IMR-90 (cell line): Measurements from ENCODE around the gene PDGFA. TPM values are rescaled to one million over a fixed set of nuclear protein-coding genes. Genes with fewer than 3 reads are reported as not detected.

Experiments
- ATAC-seq: fragments of 200-7000 bp; cut with Tn5 transposase; 2 replicates; pipeline ENCODE4 v1.9.1; 2020; ENCODE audit warnings: low read depth, mild to moderate bottlenecking, moderate library complexity
- BruUV-seq: library from RNA; stranded (reverse); fragments of 400-500 nt; replicated peaks from 2 replicates; lab custom pipeline; 2021; lab: Mats Ljungman, UMichigan
- CTCF ChIA-PET: fragments of 300-600 bp; formaldehyde crosslinking; extraction: SDS; loops from one replicate; lab custom pipeline; 2021; ENCODE audit warnings: antibody characterized with exemption; lab: Yijun Ruan, JAX
- POLR2A ChIA-PET: fragments of 300-600 bp; sonication (Branson Sonifier 250); formaldehyde crosslinking; loops from one replicate; lab custom pipeline; 2022; ENCODE audit warnings: antibody characterized with exemption; ENCODE audit not compliant: unreplicated experiment; lab: Charles Lee
- DNase-seq: peaks from one replicate; pipeline ENCODE4 v3.0.0; 2013
- H2AFZ ChIP-seq: replicated peaks from 2 replicates; pipeline ENCODE3; 2013; ENCODE audit warnings: low read length, mild to moderate bottlenecking; ENCODE audit not compliant: poor library complexity
- H2AK5ac ChIP-seq: 2 replicates; pipeline ENCODE4 v1.6.1; 2013; ENCODE audit warnings: low read depth, low read length, inconsistent platforms
- H2AK9ac ChIP-seq: replicated peaks from 2 replicates; pipeline ENCODE3; 2013; ENCODE audit warnings: mild to moderate bottlenecking, low read depth, low read length, moderate library complexity; ENCODE audit not compliant: poor library complexity
- H2BK120ac ChIP-seq: 2 replicates; pipeline ENCODE4 v1.6.1; 2013; ENCODE audit warnings: low read depth, low read length, inconsistent platforms
- H2BK15ac ChIP-seq: 3 replicates; pipeline ENCODE4 v1.6.1; 2013; ENCODE audit warnings: low read depth, low read length, inconsistent platforms
- H2BK20ac ChIP-seq: 2 replicates; pipeline ENCODE4 v1.6.1; 2013; ENCODE audit warnings: low read depth, mild to moderate bottlenecking, inconsistent platforms, low read length, moderate library complexity
- H2BK5ac ChIP-seq: 2 replicates; pipeline ENCODE4 v1.6.1; 2013; ENCODE audit warnings: mild to moderate bottlenecking, low read depth, low read length, inconsistent platforms; ENCODE audit not compliant: poor library complexity, severe bottlenecking
- H3K14ac ChIP-seq: replicated peaks from 2 replicates; pipeline ENCODE4 v1.6.1; 2013; ENCODE audit warnings: low read depth, low read length, inconsistent platforms
- H3K18ac ChIP-seq: 2 replicates; pipeline ENCODE4 v1.6.1; 2013; ENCODE audit warnings: low read depth, low read length, control low read depth
- H3K23ac ChIP-seq: 2 replicates; pipeline ENCODE4 v1.6.1; 2013; ENCODE audit warnings: low read depth, low read length, inconsistent platforms
- H3K27ac ChIP-seq: 2 replicates; pipeline ENCODE4 v1.5.1; 2013; ENCODE audit warnings: mild to moderate bottlenecking, control low read depth, low read length; ENCODE audit not compliant: insufficient read depth
- H3K27me3 ChIP-seq: 2 replicates; pipeline ENCODE4 v1.6.1; 2013; ENCODE audit warnings: low read length; ENCODE audit not compliant: control insufficient read depth, insufficient read depth
- H3K36me3 ChIP-seq: 2 replicates; pipeline ENCODE4 v1.6.1; 2013; ENCODE audit warnings: low read length, mixed read lengths; ENCODE audit not compliant: control insufficient read depth, insufficient read depth
- H3K4ac ChIP-seq: 2 replicates; pipeline ENCODE4 v1.6.1; 2013; ENCODE audit warnings: low read depth, low read length, inconsistent platforms
- H3K4me1 ChIP-seq: 2 replicates; pipeline ENCODE4 v1.6.1; 2013; ENCODE audit warnings: low read length, mixed read lengths; ENCODE audit not compliant: control insufficient read depth, insufficient read depth
- H3K4me2 ChIP-seq: 2 replicates; pipeline ENCODE4 v1.6.1; 2013; ENCODE audit warnings: low read depth, mild to moderate bottlenecking, control low read depth, low read length, moderate library complexity
- H3K4me3 ChIP-seq: 2 replicates; pipeline ENCODE4 v1.5.1; 2013; ENCODE audit warnings: low read depth, mild to moderate bottlenecking, control low read depth, low read length, moderate library complexity; ENCODE audit not compliant: insufficient read depth
- H3K56ac ChIP-seq: 2 replicates; pipeline ENCODE4 v1.6.1; 2013; ENCODE audit warnings: low read length, inconsistent platforms; ENCODE audit not compliant: insufficient read depth; ENCODE audit errors: extremely low read depth
- H3K79me1 ChIP-seq, 2 experiments: 2 replicates each; pipeline ENCODE4 v1.6.1; 2013; ENCODE audit warnings: low read length in 2 of 2, inconsistent platforms in 1 of 2, low read depth in 1 of 2
- H3K9ac ChIP-seq: 2 replicates; pipeline ENCODE4 v1.6.1; 2013; ENCODE audit warnings: low read depth, low read length, control low read depth
- H3K9me1 ChIP-seq: 2 replicates; pipeline ENCODE4 v1.6.1; 2013; ENCODE audit warnings: low read length, inconsistent platforms; ENCODE audit not compliant: insufficient read depth
- H3K9me3 ChIP-seq: 2 replicates; pipeline ENCODE4 v1.6.1; 2013; ENCODE audit warnings: low read length; ENCODE audit not compliant: control insufficient read depth, insufficient read depth
- H4K20me1 ChIP-seq: 2 replicates; pipeline ENCODE4 v1.6.1; 2013; ENCODE audit warnings: low read length, inconsistent platforms; ENCODE audit not compliant: insufficient read depth
- H4K5ac ChIP-seq: 2 replicates; pipeline ENCODE4 v1.6.1; 2013; ENCODE audit warnings: mild to moderate bottlenecking, low read depth, low read length, control low read depth
- H4K8ac ChIP-seq, 2 experiments: 2 replicates each; pipeline ENCODE4 v1.6.1; 2013; ENCODE audit warnings: low read depth in 2 of 2, low read length in 2 of 2, control low read depth in 1 of 2, inconsistent platforms in 1 of 2
- H4K91ac ChIP-seq: 2 replicates; pipeline ENCODE4 v1.6.1; 2013; ENCODE audit warnings: low read depth, low read length, inconsistent platforms; ENCODE audit not compliant: insufficient read depth
- BHLHE40 ChIP-seq: fragments of 150-350 bp; IDR thresholded peaks from 2 replicates; pipeline ENCODE4 v1.6.1; 2016; ENCODE audit warnings: mild to moderate bottlenecking, low read depth, low read length
- CEBPB ChIP-seq: IDR thresholded peaks from 2 replicates; pipeline ENCODE4 v1.6.1; 2012; ENCODE audit warnings: low read depth, low read length, improper control_type of control experiment
- CHD1 ChIP-seq: IDR thresholded peaks from 2 replicates; pipeline ENCODE4 v1.6.1; 2012; ENCODE audit warnings: low read depth, low read length, improper control_type of control experiment
- CTCF ChIP-seq: conservative IDR thresholded peaks from 2 replicates; pipeline ENCODE4 v1.5.1; 2012; ENCODE audit warnings: mild to moderate bottlenecking, low read depth, low read length, improper control_type of control experiment
- ELK1 ChIP-seq: fragments of 150-350 bp; IDR thresholded peaks from 2 replicates; pipeline ENCODE4 v1.6.1; 2016; ENCODE audit warnings: low read depth, mild to moderate bottlenecking, low read length, moderate library complexity, borderline replicate concordance
- FOS ChIP-seq: fragments of 150-350 bp; IDR thresholded peaks from 2 replicates; pipeline ENCODE4 v1.6.1; 2016; ENCODE audit warnings: low read depth, low read length
- MAFK ChIP-seq: IDR thresholded peaks from 2 replicates; pipeline ENCODE4 v1.6.1; 2012; ENCODE audit warnings: low read depth, low read length, improper control_type of control experiment
- MAZ ChIP-seq: IDR thresholded peaks from 2 replicates; pipeline ENCODE4 v1.6.1; 2012; ENCODE audit warnings: low read depth, mild to moderate bottlenecking, low read length, improper control_type of control experiment, moderate library complexity, borderline replicate concordance
- MXI1 ChIP-seq: IDR thresholded peaks from 2 replicates; pipeline ENCODE4 v1.6.1; 2012; ENCODE audit warnings: low read depth, mild to moderate bottlenecking, low read length, moderate library complexity, borderline replicate concordance
- NFE2L2 ChIP-seq: fragments of 150-350 bp; IDR thresholded peaks from 2 replicates; pipeline ENCODE4 v1.6.1; 2016; ENCODE audit warnings: low read depth, mild to moderate bottlenecking, low read length
- POLR2A ChIP-seq: IDR thresholded peaks from 2 replicates; pipeline ENCODE4 v1.6.1; 2012; ENCODE audit warnings: mild to moderate bottlenecking, low read depth, low read length
- RAD21 ChIP-seq: IDR thresholded peaks from 2 replicates; pipeline ENCODE4 v1.6.1; 2012; ENCODE audit warnings: low read length, improper control_type of control experiment
- RCOR1 ChIP-seq: IDR thresholded peaks from 2 replicates; pipeline ENCODE4 v1.6.1; 2012; ENCODE audit warnings: mild to moderate bottlenecking, low read length, improper control_type of control experiment; ENCODE audit not compliant: insufficient replicate concordance
- RFX5 ChIP-seq: IDR thresholded peaks from 2 replicates; pipeline ENCODE4 v1.8.0; 2012; ENCODE audit warnings: low read depth, mild to moderate bottlenecking, low read length, moderate library complexity
- SMC3 ChIP-seq: fragments of 150-350 bp; IDR thresholded peaks from 2 replicates; pipeline ENCODE4 v1.6.1; 2016; ENCODE audit warnings: low read depth, mild to moderate bottlenecking, antibody characterized with exemption, low read length, moderate library complexity
- USF2 ChIP-seq: fragments of 150-350 bp; IDR thresholded peaks from 2 replicates; pipeline ENCODE4 v1.6.1; 2017; ENCODE audit warnings: mild to moderate bottlenecking, antibody characterized with exemption, low read length, low read depth
- WGBS, 2 experiments: methylation state at CpG; one replicate each; pipeline versions ENCODE4 v1.1.5 to v1.1.7; 2013; ENCODE audit warnings: missing lambda C conversion rate in 2 of 2; ENCODE audit not compliant: insufficient read length in 1 of 2; ENCODE audit errors: extremely low coverage in 2 of 2; 5-methylcytosine and 5-hydroxymethylcytosine counted together
- dilution Hi-C: fragments of 300-500 bp; cut with HindIII; formaldehyde crosslinking; loops from one replicate; pipeline ENCODE4 v1.14.3; 2018; ENCODE audit warnings: low sequenced_read_pairs; ENCODE audit not compliant: unreplicated experiment
- in situ Hi-C: fragments of 300-500 bp; cut with MboI; formaldehyde crosslinking; loops from 3 replicates; pipeline ENCODE4 v1.14.3; 2019; ENCODE audit warnings: low sequenced_read_pairs, inconsistent platforms, mixed read lengths
- intact Hi-C: fragments of 100-400 bp; cut with micrococcal nuclease; formaldehyde crosslinking; loops from 2 replicates; pipeline ENCODE4 v1.10.0; 2022
- polyA plus RNA-seq, 3 experiments: library from polyadenylated mRNA; depleted of rRNA; stranded (reverse); fragments of >200 nt; gene quantifications; 2 replicates each; pipeline ENCODE4 v1.2.3, GENCODE V29; 2012; ENCODE audit warnings: low replicate concordance in 1 of 3
- total RNA-seq: library from RNA; depleted of rRNA; stranded (reverse); fragments of >200 nt; gene quantifications from 2 replicates; pipeline ENCODE4 v1.2.3, GENCODE V29; 2012

Gene PDGFA
- total and polyA plus RNA-seq, 2 of the 4 experiments (the other 2 are of a cell fraction): 3.3 to 3.8 TPM

GRCh38 chr7:458511-459245 is 61.0 kb downstream of the PDGFA start:
- in situ Hi-C loops: no loop called here
- TF ChIP-seq RCOR1 (no peak), RAD21 (no peak), CHD1 (no peak), ELK1 (no peak), BHLHE40 (no peak), POLR2A (no peak), NFE2L2 (no peak), USF2 (no peak), CEBPB (no peak), MAFK (no peak), SMC3 (no peak), RFX5 (no peak), MXI1 (no peak), MAZ (no peak), CTCF (no peak), FOS (no peak)
- no CpG with 5 or more reads among the region's 9 CpGs for WGBS, 2 experiments
- Histone ChIP-seq H4K20me1 (0 out of 2 replicates have a peak, but pooled peaks cover 6% of the 10 kb centered on the region), H2AFZ (peak overlapping the region; percentile 39), H2AK5ac (no peak overlapping the region), H3K4ac (no peak overlapping the region), H3K14ac (no peak overlapping the region), H2BK5ac (no peak overlapping the region), H3K36me3 (no peaks in the 10 kb centered on the region), H2BK15ac (no peak overlapping the region), H4K91ac (no peak overlapping the region), H3K18ac (no peak overlapping the region), H3K4me2 (no peak overlapping the region), H2AK9ac (no peak overlapping the region), H3K4me1 (peaks cover 17% of the 10 kb centered on the region), H3K4me3 (no peak overlapping the region), H4K8ac (no peak overlapping the region), H4K5ac (no peak overlapping the region), H3K27me3 (no peaks in the 10 kb centered on the region; the same call in 1 of the 2 replicates), H3K56ac (no peak overlapping the region), H3K9me3 (no peaks in the 10 kb centered on the region; the same call in 1 of the 2 replicates), H2BK120ac (no peak overlapping the region), H3K23ac (no peak overlapping the region), H3K79me1 (no peaks in the 10 kb centered on the region), H2BK20ac (no peak overlapping the region), H3K9ac (no peak overlapping the region), H3K27ac (no peak overlapping the region), H3K9me1 (no peaks in the 10 kb centered on the region)
- DNase-seq (no peak), ATAC-seq (no peak)
- BruUV-seq: no TSS peak
- dilution Hi-C loops: no loop called here
- CTCF ChIA-PET: no interaction called here
- intact Hi-C loops: no loop called here
- POLR2A ChIA-PET: no interaction called here
